Measurements from ENCODE around the gene RPL26.
A peak's percentile ranks its signal among the peaks of the same experiment; 100 is the strongest.
"Not testable (repeated sequence)": the region's sequence is repeated elsewhere in the genome, so short reads cannot be mapped to it uniquely, and the experiment has no call there.

RPL26 gene

DNA sequence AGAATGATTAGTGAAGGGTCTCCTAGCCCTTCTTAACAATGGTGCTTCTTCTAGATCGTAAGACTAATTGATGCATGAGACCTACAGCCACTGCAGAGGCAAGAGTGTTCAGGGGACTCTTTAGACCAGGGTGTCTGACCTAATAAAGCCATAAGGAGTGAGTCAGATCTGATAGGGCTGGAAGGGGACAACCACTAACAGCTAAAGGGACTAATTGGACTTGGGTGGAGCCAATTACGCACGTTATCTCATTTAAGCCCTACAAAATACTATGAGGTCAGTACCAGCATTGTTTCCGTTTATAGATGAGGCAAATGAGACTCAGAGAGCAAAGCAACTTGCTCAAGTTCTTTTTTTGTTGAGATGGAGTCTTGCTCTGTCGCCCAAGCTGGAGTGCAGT is 29.1 kb upstream of the RPL26 start:
- Histone ChIP-seq H3K27me3 (ENCODE audit: control insufficient read depth, insufficient read depth, low read length) (no peaks in the 10 kb centered on the region), H3K4me3 (ENCODE audit: low read length) (no peak overlapping the region), H3K4me1 (ENCODE audit: control insufficient read depth, low read depth, low read length) (peaks cover 2% of the 10 kb centered on the region), H3K36me3 (ENCODE audit: control insufficient read depth, low read depth, low read length) (no peaks in the 10 kb centered on the region), H3K9me3 (ENCODE audit: control insufficient read depth, low read depth, low read length) (no peaks in the 10 kb centered on the region), H3K9ac (ENCODE audit: low read length) (no peak overlapping the region), H3K27ac (ENCODE audit: low read length) (no peak overlapping the region)

DNA sequence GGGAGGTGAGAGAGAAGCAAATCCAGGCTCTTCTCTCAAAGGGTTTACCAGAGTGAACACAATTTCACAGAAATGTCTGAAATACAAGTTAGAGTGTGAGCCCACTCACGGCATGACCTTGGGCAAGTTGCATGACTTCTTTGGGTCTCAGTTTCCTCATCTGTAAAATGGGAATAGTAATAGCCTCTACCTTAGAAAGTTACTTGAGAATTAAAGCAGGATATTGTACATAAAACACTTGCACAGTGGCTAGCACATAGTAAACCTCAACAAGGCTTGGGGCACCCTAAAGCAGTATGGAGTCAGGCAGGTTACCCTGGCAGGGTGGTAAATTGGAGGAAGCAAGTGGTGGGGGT is 27.9 kb upstream of the RPL26 start:
- Histone ChIP-seq H3K27me3 (ENCODE audit: control insufficient read depth, insufficient read depth, low read length) (no peaks in the 10 kb centered on the region), H3K9me3 (ENCODE audit: control insufficient read depth, low read depth, low read length) (no peaks in the 10 kb centered on the region), H3K9ac (ENCODE audit: low read length) (no peak overlapping the region), H3K36me3 (ENCODE audit: control insufficient read depth, low read depth, low read length) (no peaks in the 10 kb centered on the region), H3K27ac (ENCODE audit: low read length) (no peak overlapping the region), H3K4me3 (ENCODE audit: low read length) (no peak overlapping the region), H3K4me1 (ENCODE audit: control insufficient read depth, low read depth, low read length) (peaks cover 2% of the 10 kb centered on the region)

DNA sequence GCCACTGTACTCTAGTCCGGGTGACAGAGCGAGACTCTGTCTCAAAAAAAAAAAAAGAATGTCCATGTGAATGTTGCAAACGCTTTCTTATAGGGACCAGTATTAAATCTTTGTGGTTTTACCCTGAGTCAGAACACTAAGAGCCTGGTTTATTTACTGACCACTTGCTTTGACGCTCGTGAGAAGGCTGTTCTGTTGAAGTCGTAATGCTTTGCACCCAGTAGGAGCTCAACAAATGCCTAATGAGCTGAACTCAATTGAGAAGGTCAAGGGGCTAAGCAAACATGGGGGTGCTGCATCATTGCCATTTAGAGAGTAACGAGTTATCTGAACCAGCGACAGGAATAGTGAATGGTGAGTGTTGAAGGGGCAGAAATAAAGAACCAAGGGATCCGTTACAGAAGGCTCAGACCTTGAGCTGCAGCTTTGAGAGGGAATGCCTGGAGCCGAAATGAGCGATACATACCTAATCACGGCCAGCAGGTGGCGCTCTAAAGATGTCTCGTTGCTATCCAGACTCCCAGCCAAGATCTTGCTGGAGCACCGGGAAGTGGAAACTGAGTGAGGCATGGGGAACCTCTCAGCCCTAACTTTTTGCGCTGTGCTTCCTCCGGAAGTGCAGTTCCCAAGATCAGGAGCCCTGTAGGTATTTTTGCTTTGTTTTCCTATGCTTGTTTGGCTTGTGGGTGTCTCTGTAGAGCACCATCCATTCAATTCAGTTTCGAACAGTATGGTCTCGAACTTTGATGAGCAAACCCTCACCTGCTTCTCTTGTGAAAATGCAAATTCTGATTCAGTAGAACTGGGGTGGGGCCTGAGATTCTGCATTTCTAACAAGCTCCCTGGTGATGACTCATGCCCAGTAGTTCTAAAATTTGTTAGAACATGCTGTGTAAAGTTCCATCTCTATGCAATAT is 27.2 kb upstream of the RPL26 start:
- H3K27me3 ChIP-seq (ENCODE audit: control insufficient read depth, insufficient read depth, low read length), result no peaks in the 10 kb centered on the region
- H3K27ac ChIP-seq (ENCODE audit: low read length), result no peak overlapping the region
- H3K9ac ChIP-seq (ENCODE audit: low read length), result no peak overlapping the region
- no peaks in the 10 kb centered on the region for H3K36me3 ChIP-seq (ENCODE audit: control insufficient read depth, low read depth, low read length)
- peak overlapping the region; percentile 22 for H3K4me3 ChIP-seq (ENCODE audit: low read length)
- peaks cover 2% of the 10 kb centered on the region for H3K4me1 ChIP-seq (ENCODE audit: control insufficient read depth, low read depth, low read length)
- H3K9me3 ChIP-seq (ENCODE audit: control insufficient read depth, low read depth, low read length), result no peaks in the 10 kb centered on the region

DNA sequence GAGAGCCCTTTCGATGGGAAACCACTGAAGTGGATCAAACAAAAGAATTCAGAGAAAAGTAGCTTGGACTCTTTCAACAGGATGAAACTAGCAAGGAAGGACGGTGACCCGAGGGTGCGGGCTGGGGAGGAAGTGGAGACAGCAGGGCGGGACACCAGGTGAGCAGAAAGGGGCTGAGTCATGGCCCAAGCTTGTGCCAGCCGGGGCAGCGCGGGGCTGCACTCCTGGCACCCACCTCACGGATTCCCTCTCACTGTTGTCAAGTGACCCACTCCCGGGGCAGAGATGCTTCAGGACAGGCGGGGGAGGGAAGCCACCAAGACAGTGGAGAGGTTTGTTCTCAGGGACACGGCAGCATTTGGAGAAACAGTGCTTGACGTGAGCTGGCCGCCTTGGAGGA is 25.4 kb upstream of the RPL26 start:
- no peak overlapping the region for H3K9ac ChIP-seq (ENCODE audit: low read length)
- H3K4me1 ChIP-seq (ENCODE audit: control insufficient read depth, low read depth, low read length), result peaks cover 2% of the 10 kb centered on the region
- H3K4me3 ChIP-seq (ENCODE audit: low read length), result no peak overlapping the region
- no peaks in the 10 kb centered on the region for H3K36me3 ChIP-seq (ENCODE audit: control insufficient read depth, low read depth, low read length)
- no peak overlapping the region for H3K27ac ChIP-seq (ENCODE audit: low read length)
- H3K9me3 ChIP-seq (ENCODE audit: control insufficient read depth, low read depth, low read length), result no peaks in the 10 kb centered on the region
- no peaks in the 10 kb centered on the region for H3K27me3 ChIP-seq (ENCODE audit: control insufficient read depth, insufficient read depth, low read length)

DNA sequence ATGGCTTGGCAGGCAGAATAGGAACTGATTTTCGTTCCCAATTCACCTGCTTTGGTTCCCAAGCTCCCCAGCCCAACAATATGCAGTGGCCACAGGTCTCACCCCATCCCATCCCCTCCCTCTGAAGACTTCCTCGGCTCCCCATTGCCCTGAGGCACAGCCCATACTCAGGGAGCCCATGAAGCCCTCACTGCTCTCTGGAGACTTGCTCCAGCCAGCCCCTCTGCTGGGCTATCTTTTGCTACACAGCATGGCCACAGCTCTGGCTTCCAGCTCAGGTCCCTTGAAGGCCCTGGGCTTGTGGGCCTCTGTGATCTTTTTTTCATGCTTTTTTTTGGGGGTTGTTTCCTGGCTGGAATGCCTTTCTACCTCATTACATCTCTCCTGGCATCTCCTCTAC is 23.2 kb upstream of the RPL26 start:
- H3K4me1 ChIP-seq (ENCODE audit: control insufficient read depth, low read depth, low read length), result peaks cover 2% of the 10 kb centered on the region
- no peaks in the 10 kb centered on the region for H3K9me3 ChIP-seq (ENCODE audit: control insufficient read depth, low read depth, low read length)
- H3K36me3 ChIP-seq (ENCODE audit: control insufficient read depth, low read depth, low read length), result no peaks in the 10 kb centered on the region
- no peak overlapping the region for H3K4me3 ChIP-seq (ENCODE audit: low read length)
- H3K9ac ChIP-seq (ENCODE audit: low read length), result no peak overlapping the region
- H3K27me3 ChIP-seq (ENCODE audit: control insufficient read depth, insufficient read depth, low read length), result no peaks in the 10 kb centered on the region
- no peak overlapping the region for H3K27ac ChIP-seq (ENCODE audit: low read length)

DNA sequence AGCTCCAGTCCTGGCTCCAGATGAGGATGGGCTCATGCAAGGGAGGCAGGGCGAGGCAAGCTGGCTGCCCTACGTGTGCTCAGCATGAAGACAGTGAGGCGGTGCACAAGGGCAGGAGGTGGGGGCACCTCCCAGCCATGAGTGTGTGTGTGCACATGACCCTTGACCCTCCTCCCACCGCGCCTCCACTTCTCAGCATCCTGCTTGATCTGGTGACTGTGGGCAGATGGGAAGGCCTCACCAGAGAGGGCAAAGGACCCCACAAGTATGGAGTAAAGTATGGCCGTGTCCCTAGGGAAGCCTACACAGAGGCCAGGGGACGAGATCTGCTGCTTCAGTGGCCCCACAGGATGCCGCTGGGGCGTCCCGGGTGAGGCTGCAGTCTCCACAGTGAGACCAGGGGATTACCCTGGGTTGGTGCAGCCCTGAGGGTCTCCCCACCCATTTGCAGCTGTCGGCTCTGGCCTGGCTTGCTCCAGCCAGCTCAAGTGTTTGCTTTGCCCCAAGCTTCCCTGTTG is 22.6 kb upstream of the RPL26 start:
- no peaks in the 10 kb centered on the region for H3K9me3 ChIP-seq (ENCODE audit: control insufficient read depth, low read depth, low read length)
- no peaks in the 10 kb centered on the region for H3K27me3 ChIP-seq (ENCODE audit: control insufficient read depth, insufficient read depth, low read length)
- H3K4me3 ChIP-seq (ENCODE audit: low read length), result no peak overlapping the region
- H3K36me3 ChIP-seq (ENCODE audit: control insufficient read depth, low read depth, low read length), result no peaks in the 10 kb centered on the region
- H3K4me1 ChIP-seq (ENCODE audit: control insufficient read depth, low read depth, low read length), result peaks cover 1% of the 10 kb centered on the region
- no peak overlapping the region for H3K9ac ChIP-seq (ENCODE audit: low read length)
- H3K27ac ChIP-seq (ENCODE audit: low read length), result no peak overlapping the region

DNA sequence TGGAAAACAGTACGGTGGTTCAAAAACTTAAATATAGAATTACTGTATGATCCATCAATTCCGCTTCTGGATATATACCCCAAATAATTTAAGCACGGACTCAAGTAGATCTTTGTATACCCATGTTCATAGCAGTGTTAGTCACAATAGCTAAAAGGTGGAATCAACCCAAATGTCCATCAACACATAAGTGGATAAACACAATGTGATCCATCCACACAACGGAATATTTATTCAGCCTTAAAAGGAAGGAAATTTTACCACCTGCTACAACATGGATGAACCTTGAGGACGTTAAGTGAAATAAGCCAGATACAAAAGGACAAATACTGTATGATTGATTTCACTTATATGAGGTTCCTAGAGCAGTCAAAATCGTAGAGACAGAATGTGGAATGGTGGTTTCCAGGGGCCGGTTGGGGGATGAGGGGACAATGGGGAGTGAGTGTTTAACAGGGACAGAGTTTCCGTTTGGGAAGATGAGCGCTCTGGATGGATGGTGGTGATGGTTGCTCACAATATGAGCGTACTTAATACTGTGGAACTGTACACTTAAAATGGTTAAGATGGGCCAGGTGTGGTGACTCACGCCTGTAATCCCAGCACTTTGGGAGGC is 20.0 kb upstream of the RPL26 start:
- no peak overlapping the region for H3K4me3 ChIP-seq (ENCODE audit: low read length)
- H3K9ac ChIP-seq (ENCODE audit: low read length), result no peak overlapping the region
- H3K9me3 ChIP-seq (ENCODE audit: control insufficient read depth, low read depth, low read length), result no peaks in the 10 kb centered on the region
- no peaks in the 10 kb centered on the region for H3K36me3 ChIP-seq (ENCODE audit: control insufficient read depth, low read depth, low read length)
- no peaks in the 10 kb centered on the region for H3K27me3 ChIP-seq (ENCODE audit: control insufficient read depth, insufficient read depth, low read length)
- no peak overlapping the region for H3K27ac ChIP-seq (ENCODE audit: low read length)
- no peaks in the 10 kb centered on the region for H3K4me1 ChIP-seq (ENCODE audit: control insufficient read depth, low read depth, low read length)

DNA sequence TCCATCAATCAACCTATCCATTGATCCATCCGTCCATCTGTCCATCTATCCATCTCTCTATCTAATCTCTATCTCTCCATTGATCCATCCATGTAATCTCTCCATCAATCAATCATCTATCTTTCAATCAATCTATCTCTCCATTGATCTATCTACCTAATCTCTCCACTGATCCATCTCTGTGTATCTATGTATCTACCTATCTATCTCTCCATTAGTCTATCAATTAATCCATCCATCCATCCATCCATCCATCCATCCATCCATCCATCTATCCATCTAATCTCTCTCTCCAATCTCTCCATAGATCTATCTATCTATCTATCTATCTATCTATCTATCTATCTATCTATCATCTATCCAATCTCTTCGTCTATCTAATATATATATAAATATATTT is 18.1 kb upstream of the RPL26 start:
- Histone ChIP-seq H3K9me3 (ENCODE audit: control insufficient read depth, low read depth, low read length) (no peaks in the 10 kb centered on the region), H3K4me1 (ENCODE audit: control insufficient read depth, low read depth, low read length) (no peaks in the 10 kb centered on the region), H3K27ac (ENCODE audit: low read length) (no peak overlapping the region), H3K36me3 (ENCODE audit: control insufficient read depth, low read depth, low read length) (no peaks in the 10 kb centered on the region), H3K4me3 (ENCODE audit: low read length) (no peak overlapping the region), H3K27me3 (ENCODE audit: control insufficient read depth, insufficient read depth, low read length) (peaks cover 2% of the 10 kb centered on the region), H3K9ac (ENCODE audit: low read length) (no peak overlapping the region)

DNA sequence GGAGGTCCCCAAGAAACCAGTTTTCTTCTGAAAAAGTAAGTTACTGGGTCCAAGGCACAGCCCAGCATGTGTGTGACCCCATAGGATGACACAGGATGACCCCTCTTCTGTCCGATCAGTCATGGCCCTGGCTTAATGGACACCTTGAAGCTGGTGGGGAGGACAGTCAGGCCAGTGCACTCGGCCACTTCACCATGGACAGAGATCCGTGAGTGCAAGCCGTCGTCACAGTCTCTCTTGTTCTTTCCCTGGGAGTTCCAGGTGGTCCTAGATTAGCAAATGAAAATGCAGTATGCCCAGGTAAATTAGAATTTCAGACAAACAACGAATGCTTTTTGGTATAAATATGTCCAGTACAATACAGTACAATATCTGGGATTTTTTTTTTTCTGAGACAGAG is 16.0 kb upstream of the RPL26 start:
- no peaks in the 10 kb centered on the region for H3K36me3 ChIP-seq (ENCODE audit: control insufficient read depth, low read depth, low read length)
- H3K4me3 ChIP-seq (ENCODE audit: low read length), result no peak overlapping the region
- peaks cover 8% of the 10 kb centered on the region for H3K27me3 ChIP-seq (ENCODE audit: control insufficient read depth, insufficient read depth, low read length)
- H3K4me1 ChIP-seq (ENCODE audit: control insufficient read depth, low read depth, low read length), result no peaks in the 10 kb centered on the region
- no peaks in the 10 kb centered on the region for H3K9me3 ChIP-seq (ENCODE audit: control insufficient read depth, low read depth, low read length)
- no peak overlapping the region for H3K9ac ChIP-seq (ENCODE audit: low read length)
- H3K27ac ChIP-seq (ENCODE audit: low read length), result no peak overlapping the region

DNA sequence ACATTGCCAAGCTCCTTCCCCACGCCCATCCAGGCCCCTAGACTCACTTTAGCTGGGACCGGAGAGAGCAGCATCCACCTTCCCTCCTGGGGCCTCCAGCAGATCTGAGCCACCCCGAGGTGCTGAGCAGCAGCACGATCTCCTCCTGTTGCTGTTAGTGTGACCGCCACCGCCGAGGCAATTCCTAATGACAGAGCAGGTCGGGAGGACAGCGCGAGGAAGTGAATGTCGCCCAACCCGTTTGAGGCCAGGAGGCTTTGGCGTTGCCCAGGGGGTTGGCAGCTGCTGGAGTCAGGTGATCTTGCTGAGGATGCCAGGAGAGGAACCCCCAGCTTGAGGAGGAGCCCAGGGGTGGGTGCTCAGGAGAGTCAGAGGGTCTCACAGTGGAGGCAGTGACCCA is 14.6 kb upstream of the RPL26 start, which contains the start of gene RNF222:
TSS of gene RNF222 (minus strand) at position 192 of the 400 bp plus-strand sequence. CDS start 4,366 bp downstream, outside the sequence.
- no peak within 1 kb of the TSS for H3K9ac ChIP-seq (ENCODE audit: low read length)
- no peaks in the 10 kb centered on the region for H3K4me1 ChIP-seq (ENCODE audit: control insufficient read depth, low read depth, low read length)
- no peak within 1 kb of the TSS for H3K4me3 ChIP-seq (ENCODE audit: low read length)
- H3K27me3 ChIP-seq (ENCODE audit: control insufficient read depth, insufficient read depth, low read length), result peaks cover 8% of the 10 kb centered on the region
- H3K36me3 ChIP-seq (ENCODE audit: control insufficient read depth, low read depth, low read length), result no peaks in the 10 kb centered on the region
- no peak within 1 kb of the TSS for H3K27ac ChIP-seq (ENCODE audit: low read length)
- H3K9me3 ChIP-seq (ENCODE audit: control insufficient read depth, low read depth, low read length), result no peaks in the 10 kb centered on the region

DNA sequence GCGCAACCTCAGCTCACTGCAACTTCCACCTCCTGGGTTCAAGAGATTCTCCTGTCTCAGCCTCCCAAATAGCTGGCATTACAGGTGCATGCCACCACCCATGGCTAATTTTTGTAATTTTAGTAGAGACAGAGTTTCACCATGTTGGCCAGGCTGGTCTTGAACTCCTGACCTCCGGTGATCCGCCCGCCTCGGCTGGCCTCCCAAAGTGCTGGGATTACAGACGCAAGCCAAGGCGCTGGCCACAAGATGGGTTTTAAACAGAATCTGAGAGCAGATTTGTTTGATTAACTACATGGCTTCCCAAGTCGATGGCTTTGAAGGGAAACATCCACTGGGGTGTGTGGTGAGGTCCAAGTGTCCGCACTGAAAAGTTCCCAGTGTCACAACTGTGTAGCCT is 11.5 kb upstream of the RPL26 start:
- not testable (repeated sequence) for H3K9me3 ChIP-seq (ENCODE audit: control insufficient read depth, low read depth, low read length); H3K27ac ChIP-seq (ENCODE audit: low read length); H3K27me3 ChIP-seq (ENCODE audit: control insufficient read depth, insufficient read depth, low read length); H3K4me1 ChIP-seq (ENCODE audit: control insufficient read depth, low read depth, low read length); H3K9ac ChIP-seq (ENCODE audit: low read length); H3K36me3 ChIP-seq (ENCODE audit: control insufficient read depth, low read depth, low read length); H3K4me3 ChIP-seq (ENCODE audit: low read length)
